SJCRH30 (cell line): ENCODE measurements around the gene MYCN. TPM values are rescaled to one million over a fixed set of nuclear protein-coding genes. Genes with fewer than 3 reads are reported as not detected.
"Not testable (repeated sequence)": the region's sequence is repeated elsewhere in the genome, so short reads cannot be mapped to it uniquely, and the experiment has no call there.

Source experiments
- DNase-seq, 2 experiments: peaks; one replicate each; pipeline ENCODE4 v3.0.0-alpha.2; 2015 to 2020
- H3K27ac ChIP-seq: fragments of 250-450 bp; sonication (Bioruptor Pico); 2 replicates; pipeline ENCODE4 v1.5.1; 2020; ENCODE audit warnings: mild to moderate bottlenecking, moderate library complexity
- H3K27me3 ChIP-seq: fragments of 250-450 bp; sonication (Bioruptor Pico); 2 replicates; pipeline ENCODE4 v1.5.1; 2020; ENCODE audit warnings: mild to moderate bottlenecking, moderate library complexity
- H3K36me3 ChIP-seq: fragments of 250-450 bp; sonication (Bioruptor Pico); 2 replicates; pipeline ENCODE4 v1.5.1; 2020; ENCODE audit warnings: mild to moderate bottlenecking, moderate library complexity
- H3K4me1 ChIP-seq: fragments of 250-450 bp; sonication (Bioruptor Pico); 2 replicates; pipeline ENCODE4 v1.5.1; 2020; ENCODE audit warnings: mild to moderate bottlenecking, moderate library complexity
- H3K4me3 ChIP-seq: fragments of 250-450 bp; sonication (Bioruptor Pico); 2 replicates; pipeline ENCODE4 v1.5.1; 2020; ENCODE audit warnings: mild to moderate bottlenecking, moderate library complexity
- H3K9me3 ChIP-seq: fragments of 250-450 bp; sonication (Bioruptor Pico); replicated peaks from 2 replicates; pipeline ENCODE4 v1.5.1; 2020; ENCODE audit warnings: mild to moderate bottlenecking, moderate library complexity
- total RNA-seq: library from RNA; depleted of rRNA; stranded (reverse); fragments of >200 nt; shearing (Covaris generic); gene quantifications from 2 replicates; pipeline ENCODE4 v1.2.3, GENCODE V29; 2014

MYCN gene
- total RNA-seq, 1 experiment from 2014 or later: 190 TPM

DNA sequence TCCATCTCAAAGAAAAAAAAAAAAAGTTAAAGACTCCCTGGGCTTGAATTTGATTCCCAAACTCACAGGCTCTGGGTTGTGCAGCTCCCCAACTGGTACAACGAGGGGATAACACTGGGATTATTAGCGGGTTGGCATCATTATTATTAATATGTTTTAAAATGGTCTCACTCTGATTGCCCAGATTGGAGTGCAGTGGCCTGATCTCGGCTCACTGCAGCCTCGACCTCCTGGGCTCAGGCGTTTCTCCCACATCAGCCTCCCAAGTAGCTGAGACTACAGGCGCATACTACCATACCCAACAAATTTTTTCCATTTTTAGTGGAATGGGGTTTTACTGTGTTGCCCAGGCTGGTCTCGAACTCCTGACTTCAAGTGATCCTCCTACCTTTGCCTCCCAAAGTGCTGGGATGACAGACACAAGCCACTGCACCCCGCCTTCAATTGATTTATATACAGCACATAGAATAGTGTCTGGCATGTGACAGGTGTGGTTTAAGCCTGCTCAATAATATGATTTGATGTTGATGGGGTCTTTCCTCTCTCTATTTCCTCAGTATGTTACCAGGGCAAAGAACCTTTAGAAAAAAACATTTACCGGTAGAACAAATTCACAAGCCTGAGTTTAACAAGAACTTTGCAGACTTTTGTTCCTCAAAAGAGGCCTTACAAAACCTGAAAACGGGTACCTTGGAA is 12.2 kb downstream of the MYCN start:
- DNase-seq: no peak
- Histone ChIP-seq H3K9me3 (no peaks in the 10 kb centered on the region), H3K27me3 (no peaks in the 10 kb centered on the region), H3K4me3 (no peak overlapping the region), H3K36me3 (peaks cover 16% of the 10 kb centered on the region), H3K4me1 (peaks cover 20% of the 10 kb centered on the region), H3K27ac (no peak overlapping the region)

DNA sequence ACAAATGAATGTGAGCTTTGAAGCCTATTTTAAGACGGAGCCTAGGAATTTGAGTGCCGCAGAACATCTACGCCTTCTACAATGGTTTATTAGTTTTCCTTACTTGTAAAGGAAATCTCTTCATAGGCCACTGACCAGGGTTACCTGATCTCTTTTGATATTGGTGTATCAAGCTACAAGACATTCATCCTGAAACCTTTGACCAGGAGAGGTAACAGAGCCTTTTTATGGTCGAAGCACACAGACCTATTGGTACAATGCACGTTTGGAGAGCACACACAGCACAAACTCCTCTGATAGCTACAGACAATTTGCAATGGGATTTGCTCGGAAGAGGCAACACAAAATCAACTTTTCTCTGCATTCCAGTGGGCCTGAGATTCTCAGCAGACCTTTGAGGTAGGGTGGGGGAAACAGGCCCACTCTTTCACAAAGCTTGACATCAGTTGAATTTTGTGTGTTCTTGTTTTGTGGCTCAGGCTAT is 12.8 kb downstream of the MYCN start:
- Histone ChIP-seq H3K27ac (no peak overlapping the region), H3K4me3 (no peak overlapping the region), H3K4me1 (peaks cover 20% of the 10 kb centered on the region), H3K9me3 (no peaks in the 10 kb centered on the region), H3K27me3 (no peaks in the 10 kb centered on the region), H3K36me3 (peaks cover 11% of the 10 kb centered on the region)
- DNase-seq: no peak

GRCh38 chr2:15953891-15954680 is 13.7 kb downstream of the MYCN start:
- Histone ChIP-seq H3K27ac (no peak overlapping the region), H3K4me1 (peaks cover 20% of the 10 kb centered on the region), H3K9me3 (no peaks in the 10 kb centered on the region), H3K27me3 (no peaks in the 10 kb centered on the region), H3K4me3 (no peak overlapping the region), H3K36me3 (peaks cover 2% of the 10 kb centered on the region)
- DNase-seq: no peak

GRCh38 chr2:15954761-15955160 is 14.4 kb downstream of the MYCN start:
- Histone ChIP-seq H3K4me1 (peaks cover 18% of the 10 kb centered on the region), H3K9me3 (no peaks in the 10 kb centered on the region), H3K27ac (no peak overlapping the region), H3K36me3 (no peaks in the 10 kb centered on the region), H3K4me3 (no peak overlapping the region), H3K27me3 (no peaks in the 10 kb centered on the region)
- DNase-seq: no peak

GRCh38 chr2:15955232-15955988 is 15.1 kb downstream of the MYCN start:
- H3K36me3 ChIP-seq: no peaks in the 10 kb centered on the region
- DNase-seq: no peak
- peaks cover 13% of the 10 kb centered on the region for H3K4me1 ChIP-seq
- H3K9me3 ChIP-seq: no peaks in the 10 kb centered on the region
- no peak overlapping the region for H3K27ac ChIP-seq
- no peaks in the 10 kb centered on the region for H3K27me3 ChIP-seq
- no peak overlapping the region for H3K4me3 ChIP-seq

GRCh38 chr2:15956230-15956629 is 15.9 kb downstream of the MYCN start:
- Histone ChIP-seq H3K9me3 (no peaks in the 10 kb centered on the region), H3K27me3 (no peaks in the 10 kb centered on the region), H3K36me3 (no peaks in the 10 kb centered on the region), H3K27ac (no peak overlapping the region), H3K4me3 (no peak overlapping the region), H3K4me1 (peaks cover 5% of the 10 kb centered on the region; the same call in 1 of the 2 replicates)
- no peak for DNase-seq

GRCh38 chr2:15956751-15957736 is 16.7 kb downstream of the MYCN start:
- no peak for DNase-seq
- Histone ChIP-seq H3K4me3 (no peak overlapping the region), H3K9me3 (peaks cover 5% of the 10 kb centered on the region), H3K4me1 (peaks cover 3% of the 10 kb centered on the region; the same call in 1 of the 2 replicates), H3K27ac (no peak overlapping the region), H3K27me3 (no peaks in the 10 kb centered on the region), H3K36me3 (no peaks in the 10 kb centered on the region)

GRCh38 chr2:15957881-15958713 is 17.7 kb downstream of the MYCN start:
- Histone ChIP-seq H3K4me1 (peaks cover 3% of the 10 kb centered on the region; the same call in 1 of the 2 replicates), H3K36me3 (no peaks in the 10 kb centered on the region), H3K9me3 (peaks cover 14% of the 10 kb centered on the region), H3K27me3 (no peaks in the 10 kb centered on the region), H3K4me3 (no peak overlapping the region), H3K27ac (no peak overlapping the region)
- no peak for DNase-seq

GRCh38 chr2:15959331-15960153 is 19.2 kb downstream of the MYCN start:
- no peak overlapping the region for H3K4me3 ChIP-seq
- no peaks in the 10 kb centered on the region for H3K27me3 ChIP-seq
- peaks cover 3% of the 10 kb centered on the region; the same call in 1 of the 2 replicates for H3K4me1 ChIP-seq
- peaks cover 16% of the 10 kb centered on the region for H3K9me3 ChIP-seq
- no peak overlapping the region for H3K27ac ChIP-seq
- DNase-seq: no peak
- no peaks in the 10 kb centered on the region for H3K36me3 ChIP-seq

DNA sequence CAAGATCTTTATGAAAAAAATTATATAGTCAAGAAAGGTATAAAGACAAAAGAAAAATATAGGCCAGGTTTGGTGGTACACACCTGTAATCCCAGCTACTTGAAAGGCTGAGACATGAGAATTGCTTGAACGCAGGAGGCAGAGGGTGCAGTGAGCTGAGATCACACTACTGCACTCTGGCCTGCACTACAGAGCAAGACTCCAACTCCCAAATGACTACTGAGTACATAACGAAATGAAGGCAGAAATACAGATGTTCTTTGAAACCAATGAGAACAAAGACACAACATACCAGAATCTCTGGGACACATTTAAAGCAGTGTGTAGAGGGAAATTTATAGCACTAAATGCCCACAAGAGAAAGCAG is 19.8 kb downstream of the MYCN start:
- H3K4me1 ChIP-seq, H3K4me3 ChIP-seq, H3K27ac ChIP-seq, H3K27me3 ChIP-seq, H3K36me3 ChIP-seq, DNase-seq: not testable (repeated sequence)
- H3K9me3 ChIP-seq: peaks cover 16% of the 10 kb centered on the region

GRCh38 chr2:15963109-15963976 is 23.0 kb downstream of the MYCN start:
- H3K36me3 ChIP-seq, H3K27me3 ChIP-seq, H3K27ac ChIP-seq, H3K4me1 ChIP-seq, DNase-seq, H3K4me3 ChIP-seq: not testable (repeated sequence)
- peaks cover 16% of the 10 kb centered on the region for H3K9me3 ChIP-seq
